Measurements from ENCODE around the gene RHOT2.

The RHOT2 gene

DNA sequence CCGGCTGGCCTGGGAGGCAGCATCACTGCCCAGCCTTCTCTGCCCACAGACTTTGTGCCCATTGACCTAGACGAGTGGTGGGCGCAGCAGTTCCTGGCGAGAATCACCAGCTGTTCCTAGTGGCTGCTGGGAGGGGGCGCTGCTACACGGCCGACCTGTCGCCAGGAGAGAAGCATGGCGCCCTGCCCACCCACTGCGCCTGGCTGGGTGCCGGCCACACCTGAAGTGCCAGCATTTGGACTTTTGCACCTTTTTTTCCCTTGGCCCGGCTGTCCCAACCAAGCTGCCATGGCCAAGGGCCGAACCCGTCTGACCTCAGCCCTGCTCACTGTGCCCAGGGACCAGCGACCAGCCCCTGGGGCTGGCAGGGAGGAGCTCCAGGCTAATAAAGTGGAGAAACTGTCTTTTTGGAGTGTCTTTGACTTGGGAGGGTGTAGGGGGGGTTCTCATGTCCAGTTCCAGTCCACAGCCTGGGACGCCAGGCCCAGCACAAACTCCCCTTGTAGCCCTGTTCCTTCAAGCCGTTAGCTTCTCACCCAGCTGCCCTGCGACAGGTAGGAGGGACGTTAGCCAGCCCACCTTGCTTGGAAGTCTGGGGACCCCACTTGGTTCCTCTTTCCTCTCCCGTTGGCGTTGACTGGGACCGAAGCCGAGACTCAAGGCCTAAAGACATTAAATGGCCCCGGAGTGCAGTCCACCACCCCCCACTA is 19.7 kb upstream of the RHOT2 start:
- no peak for DNase-seq

- DNase-seq, result peak; percentile 67
Observed at GRCh38 chr16:648781-649589, 18.9 kb upstream of the RHOT2 start, which contains the start of gene WDR90. WDR90 (plus strand) TSS chr16:649365; CDS start chr16:649417, 52 bp downstream.

- DNase-seq, result no peak
Observed at GRCh38 chr16:649631-650030, 18.3 kb upstream of the RHOT2 start.

GRCh38 chr16:651844-652243 is 16.1 kb upstream of the RHOT2 start:
- DNase-seq, result no peak

GRCh38 chr16:652454-653305 is 15.3 kb upstream of the RHOT2 start:
- DNase-seq, result no peak

DNA sequence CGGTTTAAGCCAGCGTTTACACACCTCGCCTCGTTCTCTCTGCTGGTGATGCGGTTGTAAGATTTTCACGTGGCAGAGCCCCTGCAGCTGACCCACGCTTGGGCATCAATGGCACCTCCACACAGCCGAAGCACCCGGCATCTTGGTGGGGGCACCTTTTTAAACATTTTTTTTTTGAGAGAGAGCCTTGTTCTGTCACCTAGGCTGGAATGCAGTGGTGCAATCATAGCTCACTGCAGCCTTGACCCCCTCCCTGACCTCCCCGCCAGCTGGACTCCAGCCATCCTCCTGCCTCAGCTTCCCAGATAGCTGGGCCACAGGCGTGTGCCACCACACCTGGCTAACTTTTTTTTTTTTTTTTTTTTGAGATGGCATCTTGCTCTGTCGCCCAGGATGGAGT is 13.9 kb upstream of the RHOT2 start:
- no peak for DNase-seq

DNA sequence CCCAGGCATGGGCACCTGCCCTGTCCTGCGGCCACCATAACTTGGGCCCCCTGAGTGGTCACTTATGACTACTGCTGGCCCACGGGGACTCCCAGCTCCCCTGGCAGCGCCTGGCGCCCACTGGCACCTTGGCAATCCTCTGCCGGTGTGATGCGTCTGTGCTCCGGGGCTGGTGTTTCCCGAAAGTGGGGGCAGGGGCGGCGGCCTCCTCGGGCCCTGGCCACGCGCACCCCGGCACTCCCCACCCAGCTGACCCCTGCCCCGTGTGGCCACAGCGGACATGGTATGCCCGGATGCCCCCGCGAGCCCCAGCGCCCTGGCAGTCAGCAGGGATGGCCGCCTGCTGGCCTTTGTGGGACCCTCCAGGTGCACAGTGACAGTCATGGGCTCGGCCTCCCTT is 10.4 kb upstream of the RHOT2 start:
- no peak for DNase-seq

DNA sequence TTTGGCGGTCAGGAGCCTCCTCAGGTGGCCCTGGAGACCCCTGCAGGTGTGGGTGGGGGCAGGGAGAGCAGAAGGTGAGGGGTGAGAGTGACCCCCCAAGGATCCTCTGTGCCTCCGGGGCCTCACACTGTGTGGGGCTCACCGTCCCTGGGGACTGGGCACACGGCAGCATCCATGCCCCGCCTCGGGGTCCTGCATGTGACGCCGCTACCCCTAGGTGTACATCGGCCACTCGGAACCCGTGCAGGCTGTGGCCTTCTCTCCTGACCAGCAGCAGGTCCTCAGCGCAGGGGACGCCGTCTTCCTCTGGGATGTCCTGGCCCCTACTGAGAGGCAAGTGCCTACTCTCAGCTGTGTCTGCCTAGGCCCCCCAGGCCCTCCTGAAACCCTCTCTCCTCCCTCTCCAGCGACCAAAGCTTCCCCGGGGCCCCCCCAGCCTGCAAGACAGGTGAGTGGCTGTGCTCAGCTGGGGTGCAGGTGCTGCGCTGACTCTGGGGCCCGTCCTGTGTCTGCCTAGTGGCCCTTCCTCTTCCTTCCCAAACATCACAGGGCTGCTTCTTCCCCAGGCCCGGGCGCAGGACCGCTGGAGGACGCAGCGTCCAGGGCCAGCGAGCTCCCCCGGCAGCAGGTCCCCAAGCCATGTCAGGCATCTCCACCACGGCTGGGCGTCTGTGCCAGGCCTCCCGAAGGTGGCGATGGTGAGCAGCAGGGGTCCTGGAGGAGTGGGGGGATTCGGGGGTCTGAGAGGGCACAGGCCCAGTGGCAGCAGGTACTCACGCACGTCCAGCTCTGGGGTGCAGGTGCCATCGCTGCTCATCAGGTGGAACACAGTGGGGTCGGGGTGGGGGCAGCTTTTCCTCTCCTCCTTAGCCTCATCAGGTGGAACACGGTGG is 9.0 kb upstream of the RHOT2 start:
- no peak for DNase-seq

GRCh38 chr16:659618-660017 is 8.3 kb upstream of the RHOT2 start:
- DNase-seq, result no peak

- no peak for DNase-seq
Observed at GRCh38 chr16:660132-660458, 7.8 kb upstream of the RHOT2 start.

- no peak for DNase-seq
Observed at GRCh38 chr16:660459-661183, 7.3 kb upstream of the RHOT2 start.

DNA sequence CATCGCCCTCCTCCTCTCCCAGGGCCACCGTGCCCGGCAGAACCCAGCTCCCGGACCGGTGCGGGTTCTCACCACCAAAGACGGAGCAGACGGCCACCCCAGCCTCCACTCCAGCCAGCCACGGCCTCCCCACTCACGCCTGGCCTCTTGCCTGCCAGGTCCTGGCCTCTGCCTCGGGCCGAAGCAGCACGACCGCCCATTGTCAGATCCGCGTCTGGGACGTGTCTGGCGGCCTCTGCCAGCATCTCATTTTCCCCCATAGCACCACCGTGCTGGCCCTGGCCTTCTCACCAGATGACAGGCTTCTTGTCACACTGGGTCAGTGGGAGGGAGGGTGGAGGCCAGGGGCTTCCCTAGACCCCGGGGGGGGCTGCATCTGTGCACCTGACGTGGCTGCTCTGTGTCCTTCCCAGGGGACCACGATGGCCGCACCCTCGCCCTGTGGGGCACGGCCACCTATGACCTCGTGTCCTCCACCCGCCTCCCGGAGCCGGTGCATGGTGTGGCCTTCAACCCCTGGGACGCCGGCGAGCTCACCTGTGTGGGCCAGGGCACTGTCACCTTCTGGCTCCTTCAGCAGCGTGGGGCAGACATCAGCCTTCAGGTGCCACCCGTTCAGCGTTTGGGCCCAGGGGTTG is 6.6 kb upstream of the RHOT2 start:
- DNase-seq, result no peak

- DNase-seq, result no peak
Observed at GRCh38 chr16:662095-662494, 5.8 kb upstream of the RHOT2 start.

DNA sequence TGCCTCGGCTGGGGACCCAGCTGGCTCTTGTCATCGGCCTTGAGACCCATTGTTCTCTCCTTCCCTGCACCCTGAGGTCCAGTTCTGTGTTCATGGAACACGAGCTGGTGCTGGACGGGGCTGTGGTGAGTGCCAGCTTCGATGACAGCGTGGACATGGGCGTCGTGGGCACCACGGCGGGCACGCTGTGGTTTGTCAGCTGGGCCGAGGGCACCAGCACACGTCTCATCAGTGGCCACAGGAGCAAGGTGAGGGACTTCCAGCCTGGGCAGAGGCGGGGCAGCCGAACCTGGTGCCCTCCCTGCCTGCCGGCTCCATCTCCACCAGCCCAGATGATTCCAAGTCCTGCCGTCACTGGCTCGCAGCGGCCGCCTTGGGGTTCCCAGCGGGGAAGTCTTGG is 5.3 kb upstream of the RHOT2 start:
- DNase-seq, result no peak

- no peak for DNase-seq
Observed at GRCh38 chr16:666572-666971, 1.4 kb upstream of the RHOT2 start.

GRCh38 chr16:667113-667779 is 686 bp upstream of the RHOT2 start:
- DNase-seq, result no peak

DNA sequence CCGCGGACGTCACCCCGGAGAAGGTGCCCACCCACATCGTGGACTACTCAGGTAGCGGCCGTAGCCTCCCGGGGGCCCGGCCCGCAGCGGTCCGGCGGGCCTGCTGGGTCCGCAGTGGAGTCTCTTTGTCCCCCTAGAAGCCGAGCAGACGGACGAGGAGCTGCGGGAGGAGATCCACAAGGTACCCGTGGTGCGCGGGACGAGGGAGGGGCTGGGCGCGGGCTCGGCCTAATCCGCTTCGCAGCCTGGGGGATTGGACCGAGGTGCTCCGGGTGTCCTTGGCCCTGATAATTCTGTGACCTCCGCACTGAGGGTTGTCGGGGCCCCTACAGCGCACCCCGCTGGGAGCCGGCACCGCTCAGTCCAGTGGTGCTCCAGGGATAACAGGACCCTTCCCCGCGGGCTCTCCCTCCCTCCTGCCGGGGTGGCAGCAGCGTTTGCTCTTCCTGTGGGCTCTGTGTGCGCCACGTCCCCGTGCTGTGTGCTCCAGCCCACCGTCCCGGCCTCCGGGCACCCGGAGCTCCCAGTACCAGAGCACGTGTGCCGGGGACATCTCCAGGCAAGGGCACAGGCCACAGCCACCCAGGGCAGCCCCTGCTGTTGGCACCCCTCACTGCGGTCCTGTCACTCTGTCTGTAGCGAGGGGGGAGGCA is 713 bp downstream of the RHOT2 start:
- no peak for DNase-seq

GRCh38 chr16:669666-670065 is 1.7 kb downstream of the RHOT2 start:
- DNase-seq, result no peak

GRCh38 chr16:670485-671352 is 2.8 kb downstream of the RHOT2 start:
- no peak for DNase-seq
